Germinal center (tissue), 1 donor: ENCODE data around the gene SERPINC1.
"Not testable (repeated sequence)": the region's sequence is repeated elsewhere in the genome, so short reads cannot be mapped to it uniquely, and the experiment has no call there.

Experiments used
- DNase-seq: peaks from one replicate; pipeline ENCODE4 v3.0.0; 2012; ENCODE audit warnings: mixed read lengths, low spot score

The SERPINC1 gene

GRCh38 chr1:173889885-173890284 is 27.2 kb downstream of the SERPINC1 start:
- no peak for DNase-seq

- no peak for DNase-seq
Measured at GRCh38 chr1:173888749-173889148, 28.4 kb downstream of the SERPINC1 start.

GRCh38 chr1:173887627-173888026 is 29.5 kb downstream of the SERPINC1 start:
- no peak for DNase-seq

- no peak for DNase-seq
Measured at GRCh38 chr1:173886746-173887611, 30.1 kb downstream of the SERPINC1 start.

GRCh38 chr1:173884701-173885100 is 32.4 kb downstream of the SERPINC1 start:
- DNase-seq, result no peak

- DNase-seq, result not testable (repeated sequence)
Measured at GRCh38 chr1:173881117-173881516, 36.0 kb downstream of the SERPINC1 start.

- no peak for DNase-seq
Measured at GRCh38 chr1:173878251-173878650, 38.9 kb downstream of the SERPINC1 start.

- DNase-seq, result no peak
Measured at GRCh38 chr1:173876732-173877131, 40.4 kb downstream of the SERPINC1 start.

GRCh38 chr1:173871500-173871899 is 45.6 kb downstream of the SERPINC1 start:
- no peak for DNase-seq

GRCh38 chr1:173871091-173871490 is 46.0 kb downstream of the SERPINC1 start:
- DNase-seq, result no peak

GRCh38 chr1:173870252-173871075 is 46.7 kb downstream of the SERPINC1 start:
- DNase-seq, result no peak

- DNase-seq, result no peak
Measured at GRCh38 chr1:173869021-173869359, 48.1 kb downstream of the SERPINC1 start.

- peak; percentile 90 for DNase-seq
Measured at GRCh38 chr1:173868266-173869020, 48.7 kb downstream of the SERPINC1 start, which contains the start of gene ZBTB37. TSS of gene ZBTB37 (plus strand) at chr1:173868380. CDS start at chr1:173870226, 1,846 bp downstream.

- DNase-seq, result peak; percentile 94
Measured at GRCh38 chr1:173867753-173868265, 49.3 kb downstream of the SERPINC1 start, which contains the start of gene GAS5. TSS of gene GAS5 (minus strand) at chr1:173867989.

- no peak for DNase-seq
Measured at GRCh38 chr1:173867141-173867752, 49.9 kb downstream of the SERPINC1 start.

- DNase-seq, result no peak
Measured at GRCh38 chr1:173866413-173867115, 50.6 kb downstream of the SERPINC1 start.

GRCh38 chr1:173865468-173866164 is 51.5 kb downstream of the SERPINC1 start:
- no peak for DNase-seq

GRCh38 chr1:173864179-173864867 is 52.8 kb downstream of the SERPINC1 start:
- DNase-seq, result no peak
